Subcutaneous adipose tissue (tissue), 4 donors: Measurements from ENCODE around the gene FTMT. TPM values are rescaled to one million over a fixed set of nuclear protein-coding genes. Genes with fewer than 3 reads are reported as not detected.

Experiments used
- CTCF ChIP-seq: fragments of 450-650 bp; IDR thresholded peaks from one replicate; pipeline ENCODE4 v1.5.1; 2016; ENCODE audit warnings: low read depth, mild to moderate bottlenecking, control low read depth, antibody characterized with exemption, moderate library complexity
- total RNA-seq, 4 donors: library from RNA; depleted of rRNA; stranded (reverse); fragments of >200 nt; gene quantifications; one replicate each; pipeline ENCODE4 v1.1.0, GENCODE V29; 2016

FTMT gene
- total RNA-seq, 4 donors from 2014 or later = not detected

GRCh38 chr5:121850272-121850671 lies 1.4 kb upstream of the FTMT start:
- TF ChIP-seq CTCF = no peak

- TF ChIP-seq CTCF = no peak
Observed at GRCh38 chr5:121853850-121854249, 2.2 kb downstream of the FTMT start.

GRCh38 chr5:121862801-121863200 lies 11.1 kb downstream of the FTMT start:
- TF ChIP-seq CTCF = no peak

- no peak for TF ChIP-seq CTCF
Observed at GRCh38 chr5:121863753-121864285, 12.1 kb downstream of the FTMT start.

- no peak for TF ChIP-seq CTCF
Observed at GRCh38 chr5:121867403-121867802, 15.7 kb downstream of the FTMT start.

- TF ChIP-seq CTCF = no peak
Observed at GRCh38 chr5:121870489-121870888, 18.8 kb downstream of the FTMT start.

GRCh38 chr5:121872856-121873255 lies 21.2 kb downstream of the FTMT start:
- TF ChIP-seq CTCF = no peak
